MCF 10A (cell line): ENCODE results near the gene GTF2I. TPM values are rescaled to one million over a fixed set of nuclear protein-coding genes. Genes with fewer than 3 reads are reported as not detected.
A peak's percentile ranks its signal among the peaks of the same experiment; 100 is the strongest.

Experiments used
- BruUV-seq: library from RNA; stranded (reverse); fragments of 400-500 nt; replicated peaks from 2 replicates; lab custom pipeline; 2021; lab: Mats Ljungman, UMichigan
- CTCF ChIA-PET: fragments of 300-600 bp; sonication (Branson Sonifier 250); formaldehyde crosslinking; extraction: SDS; loops from one replicate; lab custom pipeline; 2021; ENCODE audit warnings: antibody characterized with exemption, inconsistent platforms; lab: Yijun Ruan, JAX
- POLR2A ChIA-PET: fragments of 300-600, 350-650 bp; sonication (Branson Sonifier 250); formaldehyde crosslinking; extraction: SDS; loops from one replicate; lab custom pipeline; 2020; ENCODE audit warnings: antibody characterized with exemption, inconsistent platforms; lab: Yijun Ruan, JAX
- DNase-seq: peaks from one replicate; pipeline ENCODE4 v3.0.0-alpha.2; 2018; ENCODE audit not compliant: unreplicated experiment
- H3K27ac Mint-ChIP-seq: one replicate; pipeline ENCODE4 v1.8.0; 2022; ENCODE audit warnings: mild to moderate bottlenecking, low read depth, mixed read lengths; ENCODE audit not compliant: unreplicated experiment
- H3K27me3 Mint-ChIP-seq: one replicate; pipeline ENCODE4 v1.8.0; 2022; ENCODE audit warnings: mixed read lengths; ENCODE audit not compliant: insufficient read depth, unreplicated experiment
- H3K36me3 Mint-ChIP-seq: one replicate; pipeline ENCODE4 v1.8.0; 2022; ENCODE audit warnings: mild to moderate bottlenecking, moderate library complexity, mixed read lengths; ENCODE audit not compliant: insufficient read depth, unreplicated experiment
- H3K4me1 Mint-ChIP-seq: one replicate; pipeline ENCODE4 v1.8.0; 2022; ENCODE audit warnings: mixed read lengths; ENCODE audit not compliant: insufficient read depth, unreplicated experiment
- H3K4me3 Mint-ChIP-seq: one replicate; pipeline ENCODE4 v1.8.0; 2022; ENCODE audit warnings: mild to moderate bottlenecking, moderate library complexity, mixed read lengths; ENCODE audit not compliant: unreplicated experiment
- H3K9me3 Mint-ChIP-seq: one replicate; pipeline ENCODE4 v1.8.0; 2022; ENCODE audit warnings: mixed read lengths; ENCODE audit not compliant: unreplicated experiment
- intact Hi-C: fragments of 100-400 bp; cut with micrococcal nuclease; formaldehyde crosslinking; loops from 2 replicates; pipeline ENCODE4 v1.14.1; 2022
- total RNA-seq: library from RNA; stranded (reverse); gene quantifications from 2 replicates; pipeline ENCODE4 v1.2.3, GENCODE V29; 2022
- TF ChIP-seq, protein P1 (sequence below): fragments of 200-600 bp; IDR thresholded peaks from one replicate; pipeline ENCODE4 v1.8.0; 2022; ENCODE audit warnings: antibody characterized with exemption, mild to moderate bottlenecking; ENCODE audit not compliant: unreplicated experiment

Gene GTF2I
- total RNA-seq, 1 experiment from 2014 or later = 152 TPM

DNA sequence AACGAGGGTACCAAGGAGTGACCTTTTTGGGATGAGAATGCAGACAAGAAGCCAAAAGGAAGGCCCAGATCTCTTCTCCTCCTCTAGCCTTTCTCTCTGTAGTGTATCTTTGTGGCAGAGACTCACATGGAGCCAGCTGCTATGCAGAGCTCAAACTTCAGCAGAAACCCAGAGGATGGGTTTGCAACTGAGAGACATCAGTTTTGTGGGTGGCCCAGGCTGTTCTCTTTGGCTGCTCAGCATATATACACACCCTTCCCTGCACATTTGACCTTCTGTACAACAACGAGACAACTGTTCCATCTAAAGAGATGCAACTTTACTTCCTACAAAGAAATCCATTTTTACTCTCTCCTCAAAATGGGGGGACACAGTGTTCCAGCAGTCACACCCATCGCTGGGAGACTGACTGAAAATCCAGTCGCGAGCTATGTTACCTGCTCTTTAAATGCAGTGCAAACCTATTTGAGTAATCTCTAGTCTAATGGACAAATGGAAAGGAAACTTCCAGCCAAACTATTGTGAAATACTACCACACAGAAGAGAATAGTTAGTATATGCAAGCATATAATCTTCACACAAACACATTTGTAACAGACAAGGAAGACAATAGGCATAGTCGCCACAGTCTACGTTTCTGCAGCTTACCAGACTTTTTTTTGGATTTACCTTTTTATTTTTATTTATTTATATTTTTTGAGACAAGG is 51.2 kb downstream of the GTF2I start:
- H3K4me3 Mint-ChIP-seq = no peak overlapping the region
- no peaks in the 10 kb centered on the region for H3K27me3 Mint-ChIP-seq
- no peak overlapping the region for H3K27ac Mint-ChIP-seq

DNA sequence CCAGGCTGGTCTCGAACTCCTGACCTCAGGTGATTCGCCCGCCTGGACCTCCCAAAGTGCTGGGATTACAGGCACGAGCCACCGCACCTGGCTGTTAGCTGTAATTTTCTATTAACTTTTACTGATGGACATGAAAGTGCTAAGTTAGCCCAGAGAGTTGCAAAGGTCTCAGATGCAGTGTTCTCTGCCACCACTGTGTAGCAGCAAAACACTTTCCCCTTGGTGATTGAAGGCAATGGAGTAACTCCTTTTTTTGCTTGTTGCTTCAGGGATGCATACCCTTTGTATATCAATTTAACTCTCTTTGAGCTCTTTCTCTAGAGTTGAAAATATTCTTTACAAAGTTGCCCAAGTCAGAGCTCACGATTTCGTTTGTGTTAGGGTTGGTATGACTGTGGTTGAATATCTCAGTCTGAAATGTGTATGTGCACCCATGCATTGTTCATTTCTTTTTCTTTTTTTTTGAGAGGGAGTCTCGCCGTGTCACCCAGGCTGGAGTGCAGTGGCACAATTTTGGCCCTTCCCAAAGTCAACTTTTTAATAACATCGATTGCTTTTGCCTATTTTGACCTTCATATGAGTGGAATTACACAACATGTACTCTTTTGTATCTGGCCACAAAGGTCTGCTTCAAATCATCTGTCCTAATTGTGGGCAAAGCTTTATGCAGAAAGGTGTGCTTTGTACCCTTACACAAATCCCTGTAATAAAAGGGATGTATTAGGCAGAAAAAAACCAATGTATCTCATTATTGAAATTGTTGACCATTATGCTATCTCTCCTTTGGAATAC is 52.6 kb downstream of the GTF2I start:
- TF ChIP-seq, protein P1, sequence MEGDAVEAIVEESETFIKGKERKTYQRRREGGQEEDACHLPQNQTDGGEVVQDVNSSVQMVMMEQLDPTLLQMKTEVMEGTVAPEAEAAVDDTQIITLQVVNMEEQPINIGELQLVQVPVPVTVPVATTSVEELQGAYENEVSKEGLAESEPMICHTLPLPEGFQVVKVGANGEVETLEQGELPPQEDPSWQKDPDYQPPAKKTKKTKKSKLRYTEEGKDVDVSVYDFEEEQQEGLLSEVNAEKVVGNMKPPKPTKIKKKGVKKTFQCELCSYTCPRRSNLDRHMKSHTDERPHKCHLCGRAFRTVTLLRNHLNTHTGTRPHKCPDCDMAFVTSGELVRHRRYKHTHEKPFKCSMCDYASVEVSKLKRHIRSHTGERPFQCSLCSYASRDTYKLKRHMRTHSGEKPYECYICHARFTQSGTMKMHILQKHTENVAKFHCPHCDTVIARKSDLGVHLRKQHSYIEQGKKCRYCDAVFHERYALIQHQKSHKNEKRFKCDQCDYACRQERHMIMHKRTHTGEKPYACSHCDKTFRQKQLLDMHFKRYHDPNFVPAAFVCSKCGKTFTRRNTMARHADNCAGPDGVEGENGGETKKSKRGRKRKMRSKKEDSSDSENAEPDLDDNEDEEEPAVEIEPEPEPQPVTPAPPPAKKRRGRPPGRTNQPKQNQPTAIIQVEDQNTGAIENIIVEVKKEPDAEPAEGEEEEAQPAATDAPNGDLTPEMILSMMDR = peak; percentile 25
- ChIA-PET CTCF (interaction anchor here (0.6 to 1.4 kb wide), 5 partner anchors 9 to 1172 kb away, joined by 3 to 4 read pairs (median 3); no protein-coding TSS in a partner anchor), POLR2A (interaction anchor here (1.0 kb wide), 1 partner anchor 10 kb away, joined by 3 read pairs; no protein-coding TSS in a partner anchor)
- H3K27ac Mint-ChIP-seq = no peak overlapping the region
- no peak for DNase-seq
- no peaks in the 10 kb centered on the region for H3K4me1 Mint-ChIP-seq
- H3K36me3 Mint-ChIP-seq = peaks cover 94% of the 10 kb centered on the region
- H3K4me3 Mint-ChIP-seq = no peak overlapping the region
- H3K27me3 Mint-ChIP-seq = no peaks in the 10 kb centered on the region
- no TSS peak for BruUV-seq
- no peaks in the 10 kb centered on the region for H3K9me3 Mint-ChIP-seq
- intact Hi-C loops = no loop called here

More for the DNA sequence above, 51.2 kb downstream of the GTF2I start:
- CTCF ChIA-PET = interaction anchor here (1.1 kb wide), 1 partner anchor 11 kb away, joined by 3 read pairs; no protein-coding TSS in a partner anchor
- intact Hi-C loops = no loop called here
- POLR2A ChIA-PET = interaction anchor here (1.0 kb wide), 1 partner anchor 9 kb away, joined by 3 read pairs; no protein-coding TSS in a partner anchor
- no peaks in the 10 kb centered on the region for H3K9me3 Mint-ChIP-seq
- TF ChIP-seq, protein P1 = no peak
- no peaks in the 10 kb centered on the region for H3K4me1 Mint-ChIP-seq
- H3K36me3 Mint-ChIP-seq = peaks cover 94% of the 10 kb centered on the region
- no TSS peak for BruUV-seq
- no peak for DNase-seq

DNA sequence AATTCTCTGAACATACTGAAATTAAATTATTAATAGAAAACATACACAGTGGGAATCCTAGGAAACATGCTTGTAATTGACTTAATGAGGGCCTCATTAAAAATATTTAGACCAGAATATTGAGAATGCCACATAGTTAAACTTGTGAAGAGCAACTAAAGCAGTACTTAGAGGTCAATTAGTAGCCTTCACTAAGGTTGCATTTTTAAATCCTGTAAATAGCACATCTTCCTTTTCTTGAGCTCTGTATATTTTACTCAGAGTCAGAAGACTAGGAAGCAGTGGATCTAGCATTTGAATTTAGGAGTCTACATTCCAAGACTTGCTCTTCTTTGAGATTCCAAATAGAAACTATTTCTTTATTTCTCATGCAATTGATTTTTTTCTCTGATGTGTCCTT is 56.0 kb downstream of the GTF2I start:
- ChIA-PET CTCF (interaction anchor here (0.6 kb wide), 1 partner anchor 1106 kb away, joined by 3 read pairs; no protein-coding TSS in a partner anchor), POLR2A (interaction anchor here (0.6 kb wide), 1 partner anchor 11 kb away, joined by 4 read pairs; no protein-coding TSS in a partner anchor)
- H3K36me3 Mint-ChIP-seq = peaks cover 83% of the 10 kb centered on the region
- H3K27me3 Mint-ChIP-seq = no peaks in the 10 kb centered on the region
- no peak for DNase-seq
- H3K4me3 Mint-ChIP-seq = no peak overlapping the region
- no peaks in the 10 kb centered on the region for H3K9me3 Mint-ChIP-seq
- BruUV-seq = no TSS peak
- H3K27ac Mint-ChIP-seq = no peak overlapping the region
- no peaks in the 10 kb centered on the region for H3K4me1 Mint-ChIP-seq
- TF ChIP-seq, protein P1 = no peak
- intact Hi-C loops = no loop called here

DNA sequence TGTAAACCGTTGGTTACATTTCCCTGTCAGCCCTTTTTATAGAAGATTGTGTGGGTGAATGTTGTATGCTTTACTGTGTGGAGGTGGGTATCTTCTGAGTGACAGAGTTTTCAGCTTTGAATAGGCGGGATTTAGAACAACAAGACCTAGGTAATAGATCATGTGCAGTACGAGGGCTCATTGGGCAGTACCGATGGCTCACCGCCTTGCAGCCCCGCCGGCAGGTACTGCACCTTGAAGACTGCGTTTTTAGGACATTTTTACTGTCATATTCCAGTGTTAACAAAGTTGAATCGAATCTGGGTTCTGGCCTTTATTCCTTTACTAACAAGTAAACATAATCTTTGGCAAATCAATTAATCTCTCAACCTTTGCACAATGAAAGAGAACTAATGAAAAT is 60.4 kb downstream of the GTF2I start:
- CTCF ChIA-PET = no interaction called here

More for the DNA sequence above, 60.4 kb downstream of the GTF2I start:
- no peaks in the 10 kb centered on the region for H3K27me3 Mint-ChIP-seq
- H3K36me3 Mint-ChIP-seq = peaks cover 85% of the 10 kb centered on the region
- POLR2A ChIA-PET = no interaction called here
- BruUV-seq = no TSS peak
- H3K9me3 Mint-ChIP-seq = no peaks in the 10 kb centered on the region
- no peak for DNase-seq
- intact Hi-C loops = no loop called here
- H3K4me3 Mint-ChIP-seq = no peak overlapping the region
- no peaks in the 10 kb centered on the region for H3K4me1 Mint-ChIP-seq
- TF ChIP-seq, protein P1 = no peak
- H3K27ac Mint-ChIP-seq = no peak overlapping the region
